Trophoblast cell (in vitro differentiated cells and primary cell): ENCODE measurements around the gene NOP53.

Source experiments
- DNase-seq, 2 donors: peaks; one replicate each; pipeline ENCODE4 v3.0.0-alpha.2; 2016
- H2AFZ ChIP-seq: 2 replicates; pipeline ENCODE4 v1.6.1; 2013; ENCODE audit warnings: low read length, moderate library complexity, mild to moderate bottlenecking; ENCODE audit not compliant: insufficient read depth, poor library complexity
- H2AK5ac ChIP-seq: 2 replicates; pipeline ENCODE4 v1.6.1; 2013; ENCODE audit warnings: mild to moderate bottlenecking, low read length
- H2BK120ac ChIP-seq: 2 replicates; pipeline ENCODE4 v1.6.1; 2013; ENCODE audit warnings: low read length, mild to moderate bottlenecking, moderate library complexity; ENCODE audit not compliant: insufficient read depth, poor library complexity
- H2BK12ac ChIP-seq: 2 replicates; pipeline ENCODE4 v1.6.1; 2013; ENCODE audit warnings: mild to moderate bottlenecking, low read length, moderate library complexity
- H2BK5ac ChIP-seq: 2 replicates; pipeline ENCODE4 v1.6.1; 2013; ENCODE audit warnings: low read length, low read depth, moderate library complexity, mild to moderate bottlenecking; ENCODE audit not compliant: poor library complexity
- H3K14ac ChIP-seq: 2 replicates; pipeline ENCODE4 v1.6.1; 2013; ENCODE audit warnings: mild to moderate bottlenecking, low read length
- H3K18ac ChIP-seq: 2 replicates; pipeline ENCODE4 v1.6.1; 2013; ENCODE audit warnings: mild to moderate bottlenecking, low read length
- H3K23ac ChIP-seq: 2 replicates; pipeline ENCODE4 v1.6.1; 2013; ENCODE audit warnings: low read length
- H3K27ac ChIP-seq: 2 replicates; pipeline ENCODE4 v1.5.1; 2013; ENCODE audit warnings: low read depth, mild to moderate bottlenecking, inconsistent platforms, low read length, moderate library complexity
- H3K27me3 ChIP-seq: 2 replicates; pipeline ENCODE4 v1.6.1; 2013; ENCODE audit warnings: inconsistent platforms, mild to moderate bottlenecking, low read length, moderate library complexity; ENCODE audit not compliant: insufficient read depth
- H3K36me3 ChIP-seq, 2 experiments: 1 replicate in 1 of 2; 2 replicates in 1 of 2; pipeline ENCODE4 v1.6.1; 2013; ENCODE audit warnings: low read length in 2 of 2, mild to moderate bottlenecking in 2 of 2, moderate library complexity in 1 of 2; ENCODE audit not compliant: insufficient read depth in 2 of 2, control insufficient read depth in 1 of 2
- H3K4ac ChIP-seq: 2 replicates; pipeline ENCODE4 v1.6.1; 2013; ENCODE audit warnings: low read depth, mild to moderate bottlenecking, low read length, moderate library complexity
- H3K4me1 ChIP-seq, 2 experiments: 1 replicate in 1 of 2; 2 replicates in 1 of 2; pipeline ENCODE4 v1.6.1; 2013; ENCODE audit warnings: low read length in 2 of 2, mild to moderate bottlenecking in 2 of 2, moderate library complexity in 1 of 2; ENCODE audit not compliant: insufficient read depth in 2 of 2, control insufficient read depth in 1 of 2
- H3K4me2 ChIP-seq: 2 replicates; pipeline ENCODE4 v1.6.1; 2013; ENCODE audit warnings: inconsistent platforms, mild to moderate bottlenecking, low read length, moderate library complexity
- H3K4me3 ChIP-seq: 2 replicates; pipeline ENCODE4 v1.5.1; 2013; ENCODE audit warnings: mild to moderate bottlenecking, low read depth, low read length, inconsistent platforms
- H3K79me1 ChIP-seq: one replicate; pipeline ENCODE4 v1.6.1; 2013; ENCODE audit warnings: low read length
- H3K79me2 ChIP-seq: 2 replicates; pipeline ENCODE4 v1.6.1; 2013; ENCODE audit warnings: low read length, mild to moderate bottlenecking; ENCODE audit not compliant: control insufficient read depth, insufficient read depth, poor library complexity
- H3K9ac ChIP-seq: 2 replicates; pipeline ENCODE4 v1.6.1; 2013; ENCODE audit warnings: mild to moderate bottlenecking, low read length
- H3K9me3 ChIP-seq: 2 replicates; pipeline ENCODE4 v1.6.1; 2013; ENCODE audit warnings: low read depth, mild to moderate bottlenecking, control low read depth, inconsistent platforms, low read length; ENCODE audit not compliant: insufficient read depth
- H4K12ac ChIP-seq: 2 replicates; pipeline ENCODE4 v1.6.1; 2013; ENCODE audit warnings: low read depth, mild to moderate bottlenecking, low read length, moderate library complexity
- H4K8ac ChIP-seq: 2 replicates; pipeline ENCODE4 v1.6.1; 2013; ENCODE audit warnings: low read depth, mild to moderate bottlenecking, low read length, moderate library complexity
- H4K91ac ChIP-seq: one replicate; pipeline ENCODE4 v1.6.1; 2013; ENCODE audit warnings: low read depth, mild to moderate bottlenecking, low read length, moderate library complexity
- WGBS: extraction: QIAGEN DNeasy Blood & Tissue Kit; methylation state at CpG from one replicate; pipeline ENCODE4 v1.1.7; 2013; ENCODE audit warnings: missing lambda C conversion rate; ENCODE audit not compliant: insufficient read length, insufficient coverage; ENCODE audit errors: extremely low coverage; 5-methylcytosine and 5-hydroxymethylcytosine counted together

Gene NOP53

DNA sequence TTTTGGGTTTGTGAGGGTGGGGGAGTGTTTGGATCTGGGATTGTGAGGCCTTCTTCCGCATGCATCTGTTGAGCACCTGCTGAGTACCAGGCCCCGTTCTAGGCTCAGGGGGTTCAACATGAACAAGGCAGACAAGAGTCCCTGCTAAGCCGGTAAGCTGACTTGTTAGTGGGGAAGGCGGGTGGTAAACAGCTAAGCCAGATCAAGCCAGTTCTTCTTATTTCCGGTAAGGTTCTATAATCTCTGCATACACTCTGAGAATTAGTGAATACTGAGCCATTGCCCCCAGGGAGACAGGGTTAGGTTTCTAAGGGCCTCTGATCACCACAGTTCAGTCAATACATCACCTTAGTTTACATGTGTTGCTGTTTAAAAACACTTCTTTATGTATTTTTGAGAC lies 42.0 kb upstream of the NOP53 start:
- no peak overlapping the region for H2BK5ac ChIP-seq
- no peak overlapping the region for H2AK5ac ChIP-seq
- no peak overlapping the region for H3K18ac ChIP-seq
- no peaks in the 10 kb centered on the region for H3K9me3 ChIP-seq
- H4K12ac ChIP-seq: no peak overlapping the region
- WGBS: no CpG with 5 or more reads among the region's 5 CpGs
- no peak overlapping the region for H3K4ac ChIP-seq
- H3K4me1 ChIP-seq: no peaks in the 10 kb centered on the region
- no peak overlapping the region for H3K9ac ChIP-seq
- no peak overlapping the region for H3K4me3 ChIP-seq
- no peaks in the 10 kb centered on the region for H3K79me1 ChIP-seq
- peaks cover 49 to 50% of the 10 kb centered on the region in 2 experiments for H3K36me3 ChIP-seq
- no peak overlapping the region for H3K23ac ChIP-seq
- H4K8ac ChIP-seq: no peak overlapping the region
- no peaks in the 10 kb centered on the region for H3K79me2 ChIP-seq
- H3K4me2 ChIP-seq: no peak overlapping the region
- no peak overlapping the region for H3K14ac ChIP-seq
- H3K27ac ChIP-seq: no peak overlapping the region
- H3K27me3 ChIP-seq: no peaks in the 10 kb centered on the region
- H2BK12ac ChIP-seq: no peak overlapping the region
- no peak for DNase-seq
- no peak overlapping the region for H4K91ac ChIP-seq
- H2BK120ac ChIP-seq: no peak overlapping the region
- H2AFZ ChIP-seq: no peak overlapping the region

DNA sequence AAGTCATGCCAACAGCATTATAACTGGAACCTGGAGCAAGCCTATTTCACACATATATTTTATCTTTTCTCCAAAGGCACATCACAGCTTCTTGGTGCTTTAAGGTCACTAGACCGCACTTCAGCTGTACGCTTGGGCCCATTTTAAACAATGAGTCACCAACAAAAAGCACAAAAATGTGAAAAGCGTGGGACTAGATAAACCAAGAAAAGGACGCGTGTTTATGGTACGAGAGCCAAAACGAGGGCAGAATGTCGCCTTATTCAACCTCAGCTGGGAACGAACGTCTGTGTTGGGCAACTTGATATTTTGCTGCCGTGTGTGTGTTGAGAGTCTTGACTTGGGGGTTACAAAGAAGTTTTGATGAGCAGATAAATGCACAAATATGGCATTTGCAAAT lies 41.3 kb upstream of the NOP53 start:
- Histone ChIP-seq H3K9me3 (no peaks in the 10 kb centered on the region), H3K14ac (no peak overlapping the region), H3K36me3 (peaks cover 42 to 43% of the 10 kb centered on the region in 2 experiments), H3K9ac (no peak overlapping the region), H3K27me3 (no peaks in the 10 kb centered on the region), H3K4me1 (no peaks in the 10 kb centered on the region), H2BK12ac (no peak overlapping the region), H2BK120ac (no peak overlapping the region), H3K79me1 (no peaks in the 10 kb centered on the region), H3K18ac (no peak overlapping the region), H4K91ac (no peak overlapping the region), H3K23ac (no peak overlapping the region), H3K4me3 (no peak overlapping the region), H3K4ac (no peak overlapping the region), H3K79me2 (no peaks in the 10 kb centered on the region), H2AFZ (no peak overlapping the region), H2AK5ac (no peak overlapping the region), H3K27ac (no peak overlapping the region), H2BK5ac (no peak overlapping the region), H4K8ac (no peak overlapping the region), H4K12ac (no peak overlapping the region), H3K4me2 (no peak overlapping the region)
- WGBS: no CpG with 5 or more reads among the region's 11 CpGs
- peak; percentile 18 to 66 for DNase-seq

- Histone ChIP-seq H3K4me2 (no peak overlapping the region), H2AK5ac (no peak overlapping the region), H3K79me1 (no peaks in the 10 kb centered on the region), H3K9ac (no peak overlapping the region), H3K79me2 (no peaks in the 10 kb centered on the region), H3K4me1 (no peaks in the 10 kb centered on the region), H2BK12ac (no peak overlapping the region), H3K14ac (no peak overlapping the region), H3K36me3 (peaks cover 35 to 36% of the 10 kb centered on the region in 2 experiments), H4K8ac (no peak overlapping the region), H3K23ac (no peak overlapping the region), H3K27ac (no peak overlapping the region), H4K91ac (no peak overlapping the region), H2BK5ac (no peak overlapping the region), H3K4me3 (no peak overlapping the region), H3K27me3 (no peaks in the 10 kb centered on the region), H2BK120ac (no peak overlapping the region), H3K18ac (no peak overlapping the region), H3K9me3 (no peaks in the 10 kb centered on the region), H3K4ac (no peak overlapping the region), H4K12ac (no peak overlapping the region), H2AFZ (no peak overlapping the region)
- no peak for DNase-seq
- no CpG with 5 or more reads among the region's 3 CpGs for WGBS
Observed at GRCh38 chr19:47704656-47705055, 40.7 kb upstream of the NOP53 start.

GRCh38 chr19:47707135-47707925 lies 38.0 kb upstream of the NOP53 start:
- H3K14ac ChIP-seq: no peak overlapping the region
- H4K91ac ChIP-seq: no peak overlapping the region
- H3K4me2 ChIP-seq: no peak overlapping the region
- no peaks in the 10 kb centered on the region for H3K27me3 ChIP-seq
- H3K79me1 ChIP-seq: no peaks in the 10 kb centered on the region
- no peak overlapping the region for H2BK12ac ChIP-seq
- H2AK5ac ChIP-seq: no peak overlapping the region
- no peak overlapping the region for H3K4ac ChIP-seq
- H3K9me3 ChIP-seq: no peaks in the 10 kb centered on the region
- H3K4me3 ChIP-seq: no peak overlapping the region
- no peaks in the 10 kb centered on the region for H3K79me2 ChIP-seq
- no peak overlapping the region for H2AFZ ChIP-seq
- H2BK120ac ChIP-seq: no peak overlapping the region
- H3K27ac ChIP-seq: no peak overlapping the region
- H4K12ac ChIP-seq: no peak overlapping the region
- H3K23ac ChIP-seq: no peak overlapping the region
- no peak overlapping the region for H3K18ac ChIP-seq
- H4K8ac ChIP-seq: no peak overlapping the region
- H3K9ac ChIP-seq: no peak overlapping the region
- H2BK5ac ChIP-seq: no peak overlapping the region
- no CpG with 5 or more reads among the region's 22 CpGs for whole genome bisulfite sequencing
- DNase-seq: peak; percentile 76 to 94
- H3K36me3 ChIP-seq: peaks cover 12% of the 10 kb centered on the region in 2 experiments
- no peaks in the 10 kb centered on the region for H3K4me1 ChIP-seq
